Muscle layer of colon (tissue), 2 donors: ENCODE results near the gene VPS4A.

Experiments
- H3K27ac ChIP-seq: one replicate; pipeline ENCODE4 v1.7.0; 2013; ENCODE audit warnings: low read depth, mild to moderate bottlenecking, low read length, moderate library complexity
- H3K27me3 ChIP-seq, 2 donors: one replicate each; pipeline ENCODE4 v1.7.0; 2013; ENCODE audit warnings: low read length in 2 of 2, mild to moderate bottlenecking in 2 of 2; ENCODE audit not compliant: insufficient read depth in 2 of 2, control insufficient read depth in 1 of 2
- H3K36me3 ChIP-seq: one replicate; pipeline ENCODE4 v1.7.0; 2013; ENCODE audit warnings: mild to moderate bottlenecking, low read length; ENCODE audit not compliant: insufficient read depth
- H3K4me1 ChIP-seq: one replicate; pipeline ENCODE4 v1.7.0; 2013; ENCODE audit warnings: mild to moderate bottlenecking, low read length; ENCODE audit not compliant: insufficient read depth
- H3K4me3 ChIP-seq, 2 donors: one replicate each; pipeline ENCODE4 v1.7.0; 2013; ENCODE audit warnings: low read length in 2 of 2, low read depth in 1 of 2, mild to moderate bottlenecking in 1 of 2, moderate library complexity in 1 of 2
- H3K9ac ChIP-seq: one replicate; pipeline ENCODE4 v1.7.0; 2013; ENCODE audit warnings: low read length
- H3K9me3 ChIP-seq: one replicate; pipeline ENCODE4 v1.7.0; 2013; ENCODE audit warnings: mild to moderate bottlenecking, low read length
- donor health status: abdominal sarcoma.
- donor health status: Adenocarcinoma of cecum.

VPS4A gene

DNA sequence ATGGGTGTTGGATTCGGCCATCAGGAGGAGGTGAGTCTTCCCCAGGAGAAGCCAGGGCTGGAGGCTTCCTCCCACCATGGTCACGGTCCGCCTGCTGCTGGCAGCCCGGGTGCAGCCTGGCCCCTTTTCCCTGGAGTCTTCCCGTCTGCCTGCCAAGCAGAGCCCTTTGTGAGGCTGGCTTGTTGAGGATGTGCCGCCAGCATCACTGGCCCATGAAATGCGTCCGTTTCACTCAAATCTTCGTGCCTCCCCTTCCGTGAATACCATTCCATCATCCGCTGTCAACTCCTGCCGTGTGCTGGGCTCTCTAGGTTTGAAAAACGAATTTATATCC lies 9.6 kb downstream of the VPS4A start:
- Histone ChIP-seq H3K36me3 (peaks cover 88% of the 10 kb centered on the region), H3K9ac (no peak overlapping the region), H3K27ac (no peak overlapping the region), H3K4me1 (no peaks in the 10 kb centered on the region), H3K4me3 (no peak overlapping the region), H3K27me3 (no peaks in the 10 kb centered on the region), H3K9me3 (no peaks in the 10 kb centered on the region)

DNA sequence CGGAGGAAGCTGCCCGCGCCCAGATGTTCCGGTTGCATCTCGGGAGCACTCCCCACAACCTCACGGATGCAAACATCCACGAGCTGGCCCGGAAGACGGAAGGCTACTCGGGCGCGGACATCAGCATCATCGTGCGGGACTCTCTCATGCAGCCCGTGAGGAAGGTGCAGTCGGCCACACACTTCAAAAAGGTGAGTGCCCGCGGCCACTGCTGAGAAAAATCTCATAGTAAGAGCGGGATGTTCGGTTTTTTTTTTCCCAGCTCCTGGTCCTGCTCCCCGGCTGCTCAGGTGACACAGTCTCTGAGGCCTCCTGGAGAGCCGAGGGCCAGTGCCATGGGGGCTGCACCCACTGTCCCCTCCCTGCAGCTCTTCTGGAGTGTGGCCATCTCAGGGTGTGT lies 9.9 kb downstream of the VPS4A start:
- Histone ChIP-seq H3K27me3 (no peaks in the 10 kb centered on the region), H3K4me3 (no peak overlapping the region), H3K9me3 (no peaks in the 10 kb centered on the region), H3K4me1 (no peaks in the 10 kb centered on the region), H3K36me3 (peaks cover 88% of the 10 kb centered on the region), H3K9ac (no peak overlapping the region), H3K27ac (no peak overlapping the region)

DNA sequence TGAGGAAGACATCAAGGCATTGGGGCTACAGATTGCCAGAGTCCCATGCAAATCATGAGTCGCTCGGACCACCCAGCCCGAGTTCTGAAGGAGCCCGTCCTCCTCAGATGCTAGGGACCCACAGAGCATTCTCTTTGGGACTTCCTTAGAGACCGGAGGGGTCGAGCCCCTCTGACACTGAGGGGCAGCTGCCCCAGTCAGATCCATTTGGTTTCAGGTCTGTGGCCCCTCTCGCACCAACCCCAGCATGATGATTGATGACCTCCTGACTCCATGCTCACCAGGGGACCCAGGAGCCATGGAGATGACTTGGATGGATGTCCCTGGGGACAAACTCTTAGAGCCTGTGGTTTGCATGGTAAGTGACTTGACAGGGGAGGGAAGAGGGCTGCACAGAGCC lies 11.2 kb downstream of the VPS4A start:
- H3K36me3 ChIP-seq: peaks cover 84% of the 10 kb centered on the region
- no peaks in the 10 kb centered on the region for H3K4me1 ChIP-seq

DNA sequence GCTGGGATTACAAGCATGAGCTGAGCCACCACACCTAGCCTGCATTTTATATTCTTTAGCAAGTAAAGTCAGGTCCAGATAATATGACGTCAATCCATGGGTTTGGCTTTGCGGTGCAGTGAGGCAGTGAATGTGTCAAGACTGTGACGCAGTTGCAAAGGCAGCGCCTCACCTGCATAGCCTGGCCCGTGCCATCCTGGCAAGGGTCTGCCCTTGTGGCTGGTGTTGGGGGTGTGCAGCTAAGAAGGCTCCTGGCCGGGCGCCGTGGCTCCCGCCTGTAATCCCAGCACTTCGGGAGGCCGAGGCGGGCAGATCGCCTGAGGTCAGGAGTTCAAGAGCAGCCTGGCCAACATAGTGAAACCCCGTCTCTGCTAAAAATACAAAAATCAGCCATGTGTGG lies 12.3 kb downstream of the VPS4A start:
- H3K9ac ChIP-seq: no peak overlapping the region
- peaks cover 9% of the 10 kb centered on the region for H3K4me1 ChIP-seq
- peaks cover 81% of the 10 kb centered on the region for H3K36me3 ChIP-seq
- H3K27me3 ChIP-seq: no peaks in the 10 kb centered on the region
- no peaks in the 10 kb centered on the region for H3K9me3 ChIP-seq
- H3K27ac ChIP-seq: no peak overlapping the region
- H3K4me3 ChIP-seq: no peak overlapping the region

More for the DNA sequence above, 11.2 kb downstream of the VPS4A start:
- Histone ChIP-seq H3K4me3 (no peak overlapping the region), H3K27me3 (no peaks in the 10 kb centered on the region), H3K27ac (no peak overlapping the region), H3K9ac (no peak overlapping the region), H3K9me3 (no peaks in the 10 kb centered on the region)

DNA sequence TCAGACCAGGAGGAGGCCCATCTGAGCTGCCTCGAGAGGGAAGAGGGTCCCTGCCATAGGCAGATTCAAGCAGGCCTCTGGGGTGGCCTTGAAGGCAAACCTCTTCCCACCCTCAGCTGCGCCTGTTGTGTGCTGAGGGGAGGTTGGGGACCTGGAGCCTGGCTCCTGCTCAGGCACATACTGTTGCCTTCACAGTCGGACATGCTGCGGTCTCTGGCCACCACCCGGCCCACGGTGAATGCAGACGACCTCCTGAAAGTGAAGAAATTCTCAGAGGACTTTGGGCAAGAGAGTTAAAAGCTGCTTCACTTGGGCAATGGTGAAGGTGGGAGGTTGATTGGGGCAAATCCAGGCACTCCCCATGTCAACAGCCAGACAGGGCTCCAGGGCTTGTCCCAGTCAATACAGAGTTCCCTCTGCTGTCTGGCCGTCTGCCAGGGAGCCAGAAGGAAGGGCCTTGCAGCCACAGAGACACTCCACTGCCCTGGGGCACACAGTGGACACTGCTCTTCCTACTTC lies 12.9 kb downstream of the VPS4A start:
- peaks cover 16% of the 10 kb centered on the region for H3K4me1 ChIP-seq
- H3K27ac ChIP-seq: no peak overlapping the region
- no peaks in the 10 kb centered on the region for H3K9me3 ChIP-seq
- H3K9ac ChIP-seq: no peak overlapping the region
- no peak overlapping the region for H3K4me3 ChIP-seq
- no peaks in the 10 kb centered on the region for H3K27me3 ChIP-seq
- peaks cover 79% of the 10 kb centered on the region for H3K36me3 ChIP-seq

DNA sequence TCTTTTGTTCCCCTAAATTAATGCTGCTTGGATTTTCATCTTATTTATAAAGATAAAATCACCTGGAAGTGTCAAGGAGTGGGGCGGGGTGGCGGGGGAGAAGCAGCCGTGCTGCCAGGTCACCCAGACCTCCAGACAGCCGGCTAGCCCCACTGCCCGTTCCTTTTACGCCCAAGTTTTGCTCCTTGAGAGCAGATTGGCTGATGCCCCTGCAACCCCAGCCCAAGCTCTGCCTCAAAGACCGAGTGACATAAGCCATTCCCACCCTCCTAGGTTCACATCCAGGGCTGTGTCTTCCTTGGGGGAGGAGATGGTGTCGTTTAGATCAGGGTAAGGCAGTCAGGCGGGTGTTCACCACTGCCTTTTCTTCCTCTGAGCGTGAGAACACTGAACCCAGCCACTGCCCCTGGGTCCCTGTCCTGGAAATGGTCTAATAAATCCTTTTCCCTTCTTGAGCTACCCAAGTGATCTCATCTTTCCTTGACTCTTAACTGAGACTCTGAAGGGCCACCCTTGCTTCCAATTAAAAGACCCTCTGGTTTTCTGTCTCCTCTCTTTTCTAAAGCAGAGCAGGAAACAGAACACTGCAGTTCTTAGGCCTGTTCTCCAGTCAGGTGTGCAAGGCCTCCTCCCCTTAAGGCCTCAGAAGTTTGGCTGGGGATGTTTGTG lies 13.6 kb downstream of the VPS4A start:
- no peak overlapping the region for H3K4me3 ChIP-seq
- H3K27me3 ChIP-seq: no peaks in the 10 kb centered on the region
- no peaks in the 10 kb centered on the region for H3K9me3 ChIP-seq
- no peak overlapping the region for H3K27ac ChIP-seq
- no peak overlapping the region for H3K9ac ChIP-seq
- peaks cover 22% of the 10 kb centered on the region for H3K4me1 ChIP-seq
- H3K36me3 ChIP-seq: peaks cover 73% of the 10 kb centered on the region

DNA sequence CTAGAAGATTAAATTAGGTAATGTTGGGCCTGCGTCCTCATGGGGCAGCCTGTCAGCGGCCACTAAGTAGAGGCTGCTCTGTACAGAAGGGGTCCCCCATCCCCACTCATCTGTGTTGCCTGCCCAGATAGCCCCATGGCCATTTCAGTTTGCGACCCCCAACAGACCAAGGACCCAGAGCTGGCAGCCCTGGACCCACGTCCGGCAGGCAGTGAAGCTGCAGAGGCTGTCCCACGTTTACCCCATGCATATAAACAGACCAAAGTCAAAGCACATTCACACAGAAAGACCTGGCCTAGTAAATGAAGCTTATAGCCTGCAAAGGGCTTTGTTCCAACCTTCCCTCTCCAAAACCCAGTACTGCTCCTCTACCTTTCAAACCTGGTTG lies 14.6 kb downstream of the VPS4A start:
- H3K36me3 ChIP-seq: peaks cover 62% of the 10 kb centered on the region

DNA sequence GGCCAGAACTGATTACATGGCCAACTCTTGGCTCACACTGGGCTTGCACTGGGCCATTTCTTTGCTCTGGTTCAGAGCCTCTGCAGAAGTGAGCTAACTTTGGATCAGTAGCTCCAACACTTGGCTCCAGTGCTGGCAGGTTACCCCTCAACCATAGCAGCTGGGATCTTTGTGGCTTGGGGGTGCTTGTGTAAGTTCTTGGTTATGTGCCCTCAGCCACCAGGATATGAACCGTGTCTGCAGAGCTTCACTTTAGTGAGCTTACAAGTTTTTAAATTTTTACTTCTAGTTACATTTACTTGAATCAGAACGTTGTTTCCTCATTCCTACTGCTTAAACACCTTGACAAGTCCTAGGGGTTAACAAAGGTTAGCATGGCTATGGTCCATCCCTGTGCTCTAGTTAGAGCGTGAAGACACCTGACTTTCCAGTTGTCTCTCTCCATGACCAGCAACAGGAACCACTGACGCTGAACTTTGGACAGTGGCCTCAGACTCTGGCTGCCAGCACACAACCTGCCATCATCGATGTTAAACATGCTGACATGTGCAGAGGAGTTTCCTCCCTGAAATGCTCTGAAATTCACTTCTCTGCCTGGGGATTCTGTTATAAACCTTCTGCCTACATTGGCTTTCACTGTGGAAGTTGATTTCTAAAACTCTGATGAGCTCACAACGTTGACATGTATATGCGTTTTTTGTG lies 15.2 kb downstream of the VPS4A start:
- Histone ChIP-seq H3K27ac (no peak overlapping the region), H3K9me3 (no peaks in the 10 kb centered on the region), H3K4me3 (no peak overlapping the region), H3K36me3 (peaks cover 57% of the 10 kb centered on the region), H3K27me3 (no peaks in the 10 kb centered on the region), H3K4me1 (peaks cover 26% of the 10 kb centered on the region), H3K9ac (no peak overlapping the region)

More for the DNA sequence above, 14.6 kb downstream of the VPS4A start:
- H3K27ac ChIP-seq: no peak overlapping the region
- no peak overlapping the region for H3K4me3 ChIP-seq
- no peaks in the 10 kb centered on the region for H3K27me3 ChIP-seq
- H3K4me1 ChIP-seq: peaks cover 22% of the 10 kb centered on the region
- no peak overlapping the region for H3K9ac ChIP-seq
- H3K9me3 ChIP-seq: no peaks in the 10 kb centered on the region

DNA sequence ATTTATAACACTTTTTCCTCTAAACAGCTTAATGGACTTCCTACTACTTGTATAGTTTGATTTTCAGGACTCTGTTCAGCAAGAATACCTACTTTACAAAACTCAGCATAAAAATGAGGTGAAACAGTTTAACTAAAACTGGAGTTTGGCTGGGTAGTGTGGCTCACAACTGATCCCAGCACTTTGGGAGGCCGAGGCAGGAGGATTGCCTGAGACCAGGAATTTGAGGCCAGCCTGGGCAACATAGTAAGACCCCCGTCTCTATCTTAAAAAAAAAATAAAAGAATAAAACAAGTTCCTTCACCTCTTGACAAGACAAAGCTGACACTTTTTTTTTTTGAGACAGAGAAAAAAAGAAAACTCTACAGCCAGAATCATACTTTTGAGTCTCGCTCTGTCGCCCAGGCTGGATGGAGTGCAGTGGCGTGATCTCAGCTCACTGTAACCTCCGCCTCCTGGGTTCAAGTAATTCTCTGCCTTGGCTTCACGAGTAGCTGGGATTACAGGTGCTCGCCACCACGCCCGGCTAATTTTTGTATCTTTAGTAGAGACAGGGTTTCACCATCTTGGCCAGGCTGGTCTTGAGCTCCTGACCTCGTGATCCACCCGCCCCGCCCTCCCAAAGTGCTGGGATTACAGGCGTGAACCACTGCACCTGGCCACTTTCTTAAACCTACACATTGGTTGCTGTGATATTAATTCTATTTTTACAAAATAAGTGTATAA lies 16.6 kb downstream of the VPS4A start:
- Histone ChIP-seq H3K9ac (no peak overlapping the region), H3K36me3 (peaks cover 49% of the 10 kb centered on the region), H3K4me3 (no peak overlapping the region)

DNA sequence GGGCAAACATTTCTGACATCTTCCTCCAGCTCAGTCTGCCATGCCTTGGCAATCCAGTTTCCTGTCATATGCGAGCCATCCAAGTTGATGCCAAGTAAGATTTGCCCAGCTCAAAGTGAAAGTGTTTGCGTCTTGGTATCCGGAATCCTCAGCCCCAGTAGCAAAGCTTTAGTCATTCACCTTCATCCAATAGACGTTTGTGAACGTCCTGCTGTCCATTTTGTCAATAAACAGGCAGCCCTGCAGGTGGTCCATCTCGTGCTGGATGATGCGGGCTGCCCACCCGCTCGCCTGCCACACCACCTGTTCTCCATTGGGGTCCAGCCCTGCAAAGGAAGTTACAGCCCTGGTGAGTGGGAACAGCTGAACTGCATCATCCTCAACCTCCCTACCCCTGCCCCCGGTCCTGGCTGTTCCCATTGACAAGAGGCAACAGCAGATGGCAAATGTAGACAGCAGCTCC lies 17.7 kb downstream of the VPS4A start:
- H3K27me3 ChIP-seq: no peaks in the 10 kb centered on the region
- H3K27ac ChIP-seq: no peak overlapping the region
- H3K4me3 ChIP-seq: peak overlapping the region in 1 of 2 donors; percentile 79
- no peaks in the 10 kb centered on the region for H3K9me3 ChIP-seq
- peaks cover 49% of the 10 kb centered on the region for H3K36me3 ChIP-seq
- H3K4me1 ChIP-seq: peaks cover 36% of the 10 kb centered on the region
- no peak overlapping the region for H3K9ac ChIP-seq

More for the DNA sequence above, 16.6 kb downstream of the VPS4A start:
- Histone ChIP-seq H3K9me3 (no peaks in the 10 kb centered on the region), H3K27me3 (no peaks in the 10 kb centered on the region), H3K4me1 (peaks cover 28% of the 10 kb centered on the region), H3K27ac (no peak overlapping the region)
